H54 (cell line): ENCODE measurements around the gene EEFSEC.

Experiments
- DNase-seq: peaks from one replicate; pipeline ENCODE4 v3.0.0; 2011; ENCODE audit warnings: low spot score, mixed read lengths; ENCODE audit not compliant: insufficient read length
- FAIRE-seq: peaks from 3 replicates; lab custom pipeline; 2011; peaks lifted over from hg19 to GRCh38; lab: Jason Lieb, UNC
- POLR2A ChIP-seq: IDR thresholded peaks from 2 replicates; pipeline ENCODE4 v1.6.1; 2011; ENCODE audit warnings: low read depth, mild to moderate bottlenecking, low read length

EEFSEC gene

GRCh38 chr3:128413413-128414205 lies 260.3 kb downstream of the EEFSEC start:
- DNase-seq (no peak), FAIRE-seq (no peak)
- TF ChIP-seq POLR2A, result no peak

- FAIRE-seq (no peak), DNase-seq (no peak)
- no peak for TF ChIP-seq POLR2A
These were observed 262.0 kb downstream of the EEFSEC start for GRCh38 chr3:128415200-128415772.

GRCh38 chr3:128415773-128416577 lies 262.7 kb downstream of the EEFSEC start:
- no peak for TF ChIP-seq POLR2A
- no peak for FAIRE-seq
- no peak for DNase-seq

GRCh38 chr3:128416578-128417211 lies 263.4 kb downstream of the EEFSEC start:
- TF ChIP-seq POLR2A, result no peak
- DNase-seq (peak; percentile 99), FAIRE-seq (peak; percentile 87)

GRCh38 chr3:128418900-128419299 lies 265.6 kb downstream of the EEFSEC start:
- no peak for TF ChIP-seq POLR2A
- DNase-seq (no peak), FAIRE-seq (no peak)

- DNase-seq (no peak), FAIRE-seq (no peak)
- TF ChIP-seq POLR2A, result no peak
These were observed 266.0 kb downstream of the EEFSEC start for GRCh38 chr3:128419311-128419710.

- no peak for TF ChIP-seq POLR2A
- FAIRE-seq, result no peak
These were observed 267.0 kb downstream of the EEFSEC start for GRCh38 chr3:128420289-128420688.

GRCh38 chr3:128420720-128421438 lies 267.6 kb downstream of the EEFSEC start:
- DNase-seq (no peak), FAIRE-seq (no peak)
- no peak for TF ChIP-seq POLR2A

More at GRCh38 chr3:128420289-128420688, 267.0 kb downstream of the EEFSEC start:
- no peak for DNase-seq

GRCh38 chr3:128421439-128421836 lies 268.2 kb downstream of the EEFSEC start:
- no peak for TF ChIP-seq POLR2A
- FAIRE-seq (no peak), DNase-seq (no peak)

- no peak for FAIRE-seq
- no peak for DNase-seq
- no peak for TF ChIP-seq POLR2A
These were observed 268.7 kb downstream of the EEFSEC start for GRCh38 chr3:128421966-128422365.

- no peak for FAIRE-seq
- TF ChIP-seq POLR2A, result no peak
- DNase-seq, result no peak
These were observed 269.7 kb downstream of the EEFSEC start for GRCh38 chr3:128422762-128423524.

GRCh38 chr3:128423525-128424147 lies 270.4 kb downstream of the EEFSEC start:
- FAIRE-seq (no peak), DNase-seq (no peak)
- TF ChIP-seq POLR2A, result no peak
